NCI-H1092 (cell line): ENCODE data around the gene DUSP16.

Experiments
- DNase-seq: peaks from one replicate; lab custom pipeline; 2025; lab: John Stamatoyannopoulos, UW

Gene DUSP16

DNA sequence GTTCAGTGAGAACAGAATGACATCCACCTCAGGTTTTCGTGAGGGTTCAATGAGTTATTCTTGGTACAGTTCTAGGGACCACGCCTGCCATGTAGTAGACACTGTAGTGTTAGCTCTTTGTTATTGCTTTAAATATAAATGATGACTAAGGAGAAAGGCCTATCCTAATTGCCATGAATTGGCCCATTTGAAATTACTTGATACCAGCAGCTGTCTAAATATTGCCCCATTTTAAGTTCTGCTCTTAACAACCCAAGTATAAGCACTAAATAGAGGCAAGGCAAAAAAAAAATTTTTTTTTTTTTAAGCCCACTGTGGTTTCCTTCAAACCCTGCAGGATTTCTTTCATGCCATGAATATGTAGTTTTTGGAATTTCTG is 121.2 kb downstream of the DUSP16 start:
- DNase-seq: peak; percentile 73

- DNase-seq: peak; percentile 93
These were observed 121.8 kb downstream of the DUSP16 start for GRCh38 chr12:12440784-12441428.

DNA sequence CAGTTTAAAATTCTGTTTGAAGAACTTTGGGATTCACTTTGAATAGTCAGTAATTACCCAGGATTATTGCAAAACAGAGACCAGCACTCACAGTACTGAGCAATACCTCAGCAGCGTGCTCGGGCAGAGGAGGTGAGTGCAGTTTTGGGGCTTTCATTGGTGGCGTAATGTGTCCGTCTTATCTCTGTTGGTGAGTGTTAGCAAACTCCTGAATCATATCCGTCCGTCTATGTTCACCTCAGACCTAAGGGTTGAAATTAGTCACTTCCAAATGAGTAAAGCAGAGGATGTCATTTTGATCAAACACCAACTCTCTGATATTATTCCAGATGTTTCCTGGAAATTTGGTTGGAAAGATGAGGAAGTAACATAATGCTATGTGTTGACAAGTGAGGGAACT is 123.0 kb downstream of the DUSP16 start:
- DNase-seq: no peak

GRCh38 chr12:12436831-12437345 is 125.8 kb downstream of the DUSP16 start:
- DNase-seq: no peak

DNA sequence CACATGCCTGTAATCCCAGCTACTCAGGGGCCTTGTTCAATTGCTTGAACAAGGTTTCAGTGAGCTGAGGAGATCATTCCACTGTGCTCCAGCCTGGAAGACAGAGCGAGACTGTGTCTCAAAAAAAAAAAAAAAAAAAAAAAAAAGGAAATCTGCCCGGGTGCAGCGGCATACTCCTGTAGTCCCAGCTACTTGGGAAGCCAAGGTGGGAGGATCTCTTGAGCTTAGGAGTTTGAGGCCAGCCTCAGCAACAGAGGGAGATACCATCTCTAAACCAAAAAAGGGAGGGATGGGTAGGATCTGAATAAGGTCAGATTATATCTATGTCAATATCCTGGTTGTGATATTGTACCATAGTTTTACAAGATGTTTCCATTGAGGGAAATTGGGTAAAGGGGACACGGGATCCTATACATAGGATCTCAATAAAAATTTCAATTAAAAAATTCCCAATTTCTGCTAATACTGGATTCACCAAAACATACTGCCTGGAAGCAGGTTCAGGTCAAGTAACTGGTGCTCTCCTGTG is 129.4 kb downstream of the DUSP16 start:
- no peak for DNase-seq

GRCh38 chr12:12432364-12432763 is 130.3 kb downstream of the DUSP16 start:
- no peak for DNase-seq

GRCh38 chr12:12428961-12429657 is 133.6 kb downstream of the DUSP16 start:
- no peak for DNase-seq

- DNase-seq: no peak
These were observed 134.6 kb downstream of the DUSP16 start for GRCh38 chr12:12428047-12428446.

DNA sequence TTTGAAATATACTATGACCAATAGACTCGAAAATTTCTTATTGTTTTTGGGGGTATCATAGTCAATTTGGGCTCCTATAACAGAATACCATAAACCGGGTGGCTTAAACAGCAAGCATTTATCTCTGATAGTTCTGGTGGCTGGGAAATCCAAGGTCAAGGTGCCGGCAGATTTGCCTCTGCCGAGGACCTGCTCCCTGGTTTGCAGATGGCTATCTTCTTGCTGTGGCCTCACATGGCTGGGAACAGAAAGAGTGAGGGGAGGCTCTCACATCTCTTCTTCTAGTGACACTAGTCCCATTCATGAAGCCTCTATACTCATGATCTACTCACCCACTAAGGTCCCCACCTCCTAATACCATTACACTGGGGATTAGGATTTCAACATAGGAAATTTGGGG is 135.1 kb downstream of the DUSP16 start:
- no peak for DNase-seq

- no peak for DNase-seq
These were observed 137.0 kb downstream of the DUSP16 start for GRCh38 chr12:12425616-12426015.

DNA sequence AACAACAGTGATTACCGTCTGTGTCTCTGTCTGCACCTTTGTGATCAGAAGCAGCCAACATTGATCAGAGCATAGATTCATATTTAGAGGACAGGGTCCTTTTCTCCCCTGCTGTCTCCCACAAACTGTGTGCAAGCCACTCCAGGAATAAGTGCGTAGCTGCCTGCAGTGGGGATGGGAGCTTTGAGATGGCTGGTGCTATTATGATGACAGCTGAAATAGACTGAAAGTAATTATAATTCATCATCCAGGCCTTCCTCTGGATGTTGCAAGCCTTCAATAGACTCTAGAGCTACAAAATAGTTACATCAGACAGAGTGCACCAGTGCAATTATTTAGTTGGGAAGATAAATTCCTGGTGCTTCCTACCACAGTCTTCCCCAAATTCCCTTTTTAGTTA is 137.7 kb downstream of the DUSP16 start:
- no peak for DNase-seq
